Right ventricle myocardium superior (tissue), 1 donor: ENCODE data around the gene TMEM255B. TPM values are rescaled to one million over a fixed set of nuclear protein-coding genes. Genes with fewer than 3 reads are reported as not detected.
"Not testable (repeated sequence)": the region's sequence is repeated elsewhere in the genome, so short reads cannot be mapped to it uniquely, and the experiment has no call there.

Experiments
- ATAC-seq: fragments of 200-7000 bp; cut with Tn5 transposase; one replicate; pipeline ENCODE4 v1.9.1; 2020; ENCODE audit warnings: mild to moderate bottlenecking; ENCODE audit not compliant: poor library complexity
- DNase-seq: peaks from one replicate; pipeline ENCODE4 v3.0.0-alpha.2; 2020
- intact Hi-C: fragments of 100-400 bp; cut with DNase I; formaldehyde crosslinking; loops from one replicate; pipeline ENCODE4 v1.11.2; 2022
- total RNA-seq: library from RNA; stranded (reverse); fragmentation: NEBNext Ultra II Directional; extraction: Animal tissue kit (Norgen Biotek cat#: 25700); gene quantifications from one replicate; pipeline ENCODE4 v1.2.1, GENCODE V29; 2021
- donor health status: DM: no; HTN: yes; CAD: no; lungs with severe emphysema.

TMEM255B gene
- total RNA-seq, 1 donor from 2014 or later = 6.9 TPM

- intact Hi-C loops = loop anchor here (5.0 kb wide), 3 partner anchors 68 to 128 kb away; no protein-coding TSS in a partner anchor
- ATAC-seq (no peak), DNase-seq (peak; percentile 45)
Measured at GRCh38 chr13:113819341-113819730, 60.3 kb downstream of the TMEM255B start.

DNA sequence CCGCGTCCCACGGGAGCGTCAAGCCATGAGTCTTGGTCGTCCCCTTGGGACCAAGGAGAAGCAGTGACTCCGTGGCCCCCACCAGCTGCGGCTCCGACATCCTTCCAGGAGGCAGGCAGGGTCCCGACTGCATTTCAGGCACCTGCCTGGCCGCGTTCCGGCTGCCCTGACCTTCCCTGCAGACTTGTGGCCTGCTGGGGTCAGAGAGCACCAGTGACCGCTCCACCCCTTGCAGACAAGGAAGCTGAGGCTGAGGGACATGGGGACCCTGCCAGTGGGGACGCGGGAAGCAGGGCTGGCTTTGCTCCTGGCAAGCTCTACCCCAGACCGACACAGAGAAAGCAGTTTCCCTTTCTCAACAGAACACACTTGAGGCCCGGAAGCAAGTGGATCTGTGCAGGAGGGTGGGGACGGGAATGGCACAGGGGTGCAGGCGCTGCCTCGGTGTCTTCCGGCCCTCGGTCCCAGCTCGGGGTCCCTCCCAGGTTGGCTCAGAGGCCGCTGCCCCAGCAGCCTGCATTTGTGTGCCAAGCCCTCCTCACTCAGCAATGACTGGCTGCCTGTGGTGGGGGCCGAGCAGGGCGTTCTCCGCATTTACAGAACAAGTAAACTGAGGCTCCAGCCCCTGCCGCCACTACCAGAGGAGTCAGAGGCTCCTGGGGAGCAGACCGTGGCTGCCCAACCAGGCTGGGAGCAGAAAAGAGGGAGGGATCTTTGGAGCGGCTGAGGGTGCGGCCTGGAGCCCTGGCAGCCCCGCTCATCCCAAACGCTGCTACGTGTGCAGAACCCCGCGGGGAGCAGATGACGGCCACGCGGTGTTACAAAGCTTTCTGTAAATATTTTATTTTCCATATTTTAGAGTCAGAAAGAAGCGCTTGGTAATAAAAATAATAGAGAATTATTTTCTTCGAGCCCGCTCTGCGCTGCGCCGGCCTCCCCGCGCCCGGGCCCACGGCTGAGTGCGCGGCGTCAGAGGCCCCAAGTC lies 61.0 kb downstream of the TMEM255B start:
- DNase-seq = peak; percentile 38
- ATAC-seq = no peak
- intact Hi-C loops = loop anchor here (5.0 kb wide), 3 partner anchors 67 to 127 kb away; no protein-coding TSS in a partner anchor

- intact Hi-C loops = no loop called here
- ATAC-seq (peak; percentile 82), DNase-seq (peak; percentile 85)
Measured at GRCh38 chr13:113820813-113821651, 62.0 kb downstream of the TMEM255B start.

DNA sequence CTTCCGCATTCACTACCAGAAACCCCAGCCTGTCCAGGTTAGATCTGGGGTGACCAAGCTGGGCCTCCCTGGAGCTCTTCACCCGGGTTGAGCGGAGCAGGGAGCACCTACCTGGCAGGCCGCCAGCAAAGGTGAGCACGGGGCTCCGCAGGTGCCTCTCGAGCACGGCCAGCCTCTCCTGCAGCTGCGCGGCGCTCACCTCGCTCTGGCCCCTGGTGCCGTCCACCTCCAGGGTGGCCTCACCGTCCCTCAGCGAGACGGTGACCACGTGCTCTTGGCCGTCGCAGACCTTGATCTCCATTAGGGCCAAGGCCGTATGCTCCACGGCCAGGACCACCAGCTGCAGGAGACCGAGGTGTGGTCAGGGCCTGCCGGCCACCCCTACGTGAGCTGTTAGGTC lies 62.8 kb downstream of the TMEM255B start:
- DNase-seq (peak; percentile 48), ATAC-seq (no peak)
- intact Hi-C loops = no loop called here

DNA sequence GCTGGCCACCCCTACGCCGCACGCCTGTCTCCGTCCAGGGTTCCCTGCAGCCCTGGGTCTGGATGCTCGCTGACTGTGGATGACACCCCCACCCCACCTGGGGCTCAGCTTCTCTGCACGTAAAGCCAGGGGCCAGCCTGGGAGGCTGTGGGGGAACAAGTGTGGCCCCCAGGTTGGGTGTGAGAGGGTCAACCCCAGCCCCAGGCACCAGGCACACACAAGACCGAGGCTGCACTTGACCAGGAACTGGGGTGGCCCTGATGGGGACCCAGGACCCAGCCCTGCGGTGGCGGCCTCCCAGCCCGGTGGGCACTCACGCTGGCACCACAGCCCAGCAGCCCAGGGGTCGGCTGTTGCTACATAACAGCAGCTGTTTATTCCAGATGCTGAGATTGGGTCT lies 63.2 kb downstream of the TMEM255B start:
- no peak for ATAC-seq
- intact Hi-C loops = no loop called here
- peak; percentile 40 for DNase-seq

- intact Hi-C loops = no loop called here
- DNase-seq (peak; percentile 38), ATAC-seq (no peak)
Measured at GRCh38 chr13:113822956-113823744, 64.1 kb downstream of the TMEM255B start.

GRCh38 chr13:113823771-113824170 lies 64.7 kb downstream of the TMEM255B start:
- ATAC-seq (no peak), DNase-seq (no peak)
- intact Hi-C loops = no loop called here

GRCh38 chr13:113825841-113826240 lies 66.8 kb downstream of the TMEM255B start:
- no peak for ATAC-seq
- peak; percentile 19 for DNase-seq
- intact Hi-C loops = no loop called here

DNA sequence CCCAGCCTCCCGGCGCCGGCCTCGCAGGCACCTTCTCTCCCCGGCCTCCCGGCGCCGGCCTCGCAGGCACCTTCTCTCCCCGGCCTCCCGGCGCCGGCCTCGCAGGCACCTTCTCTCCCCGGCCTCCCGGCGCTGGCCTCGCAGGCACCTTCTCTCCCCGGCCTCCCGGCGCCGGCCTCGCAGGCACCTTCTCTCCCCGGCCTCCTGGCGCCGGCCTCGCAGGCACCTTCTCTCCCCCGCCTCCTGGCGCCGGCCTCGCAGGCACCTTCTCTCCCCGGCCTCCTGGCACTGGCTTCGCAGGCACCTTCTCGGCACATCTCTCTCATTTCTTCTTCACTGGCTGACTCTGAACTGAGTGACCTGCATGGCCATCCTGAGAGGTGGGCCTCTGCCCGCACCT lies 67.4 kb downstream of the TMEM255B start:
- ATAC-seq, intact Hi-C loops: not testable (repeated sequence)
- DNase-seq = peak; percentile 12

GRCh38 chr13:113827021-113827420 lies 68.0 kb downstream of the TMEM255B start:
- ATAC-seq = no peak
- DNase-seq = peak; percentile 8

DNA sequence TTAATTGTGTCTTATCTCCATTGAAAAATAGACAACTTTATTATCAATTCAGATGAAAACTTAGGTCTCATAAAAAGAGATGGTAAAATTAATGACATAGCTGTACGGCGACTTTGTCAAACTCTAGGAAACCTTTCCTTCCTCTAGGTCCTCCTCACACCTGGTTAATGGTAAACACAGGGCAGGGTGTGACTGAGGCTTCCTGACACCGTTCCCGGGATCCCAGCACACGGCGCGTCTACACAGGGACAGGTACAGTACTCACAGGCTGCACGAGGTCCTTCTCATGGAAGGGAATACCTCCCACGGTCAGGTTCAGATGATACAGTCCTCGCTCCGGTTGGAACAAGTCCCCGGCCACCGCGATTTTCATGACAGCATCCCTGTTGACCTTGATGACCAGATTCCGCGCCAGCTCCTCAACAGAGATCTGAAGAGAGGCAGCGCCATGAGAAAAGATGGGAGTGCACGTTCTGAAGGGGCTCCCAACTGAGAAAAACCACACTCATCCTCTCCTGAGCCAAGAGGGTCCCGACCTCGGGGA lies 69.3 kb downstream of the TMEM255B start:
- peak; percentile 34 for DNase-seq
- ATAC-seq = no peak
- intact Hi-C loops = no loop called here

More at GRCh38 chr13:113827021-113827420, 68.0 kb downstream of the TMEM255B start:
- intact Hi-C loops = no loop called here

GRCh38 chr13:113830426-113830950 lies 71.5 kb downstream of the TMEM255B start:
- ATAC-seq, DNase-seq, intact Hi-C loops: not testable (repeated sequence)

DNA sequence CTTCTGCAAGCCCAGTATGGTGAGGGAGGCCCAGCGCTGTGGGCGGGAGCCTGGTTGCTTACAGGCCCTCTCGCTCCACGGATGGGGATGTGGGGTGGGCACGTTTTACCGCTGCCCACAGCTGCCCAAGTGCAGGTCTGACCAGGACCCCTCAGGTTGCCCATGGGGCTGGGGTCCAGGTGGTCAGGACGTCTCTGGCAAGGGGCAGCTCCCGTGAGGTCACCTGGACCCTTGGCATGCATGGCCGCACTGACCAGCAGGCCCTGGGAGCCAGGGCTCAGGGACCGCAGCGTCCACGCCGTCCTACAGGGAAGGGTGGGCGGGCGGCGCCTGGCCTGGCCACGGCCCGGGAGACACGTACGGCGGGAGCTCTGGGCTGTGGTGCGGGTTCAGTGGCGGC lies 72.0 kb downstream of the TMEM255B start:
- intact Hi-C loops = no loop called here
- ATAC-seq = no peak

GRCh38 chr13:113832205-113832604 lies 73.2 kb downstream of the TMEM255B start:
- DNase-seq (peak; percentile 34), ATAC-seq (no peak)
- intact Hi-C loops = no loop called here

More for the DNA sequence above, 72.0 kb downstream of the TMEM255B start:
- DNase-seq = peak; percentile 31

GRCh38 chr13:113832631-113833030 lies 73.6 kb downstream of the TMEM255B start:
- ATAC-seq = no peak
- intact Hi-C loops = no loop called here
- no peak for DNase-seq

DNA sequence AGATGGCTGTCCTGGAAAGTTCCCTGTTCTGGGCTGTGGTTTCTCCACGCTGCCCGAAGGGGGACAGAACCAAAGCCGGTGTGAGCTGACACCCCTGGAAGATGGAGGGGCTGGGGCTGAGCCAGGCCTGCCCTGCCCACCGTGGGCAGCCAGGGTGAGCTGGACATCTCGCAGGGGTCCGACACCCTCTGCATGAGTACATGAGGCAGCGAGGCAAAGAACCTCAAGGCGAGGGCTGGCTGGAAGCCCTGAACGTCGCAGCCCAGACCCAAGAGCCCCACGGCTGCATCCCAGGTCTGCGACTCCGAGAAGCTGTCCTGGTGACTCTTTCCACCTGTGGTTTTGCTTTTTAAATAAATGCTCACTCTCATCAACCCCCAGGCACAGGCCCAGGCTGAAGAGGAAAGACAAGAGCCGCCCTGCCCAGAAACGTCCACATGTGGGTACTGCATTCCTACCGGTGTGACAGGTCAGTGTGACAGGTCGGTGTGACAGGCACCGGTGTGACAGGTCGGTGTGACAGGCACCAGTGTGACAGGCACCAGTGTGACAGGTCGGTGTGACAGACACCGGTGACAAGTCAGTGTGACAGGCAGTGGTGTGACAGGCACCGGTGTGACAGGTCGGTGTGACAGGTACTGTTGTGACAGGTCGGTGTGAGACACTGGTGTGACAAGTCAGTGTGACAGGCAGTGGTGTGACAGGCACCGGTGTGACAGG lies 74.2 kb downstream of the TMEM255B start:
- ATAC-seq = no peak
- intact Hi-C loops = no loop called here
- DNase-seq = peak; percentile 27

DNA sequence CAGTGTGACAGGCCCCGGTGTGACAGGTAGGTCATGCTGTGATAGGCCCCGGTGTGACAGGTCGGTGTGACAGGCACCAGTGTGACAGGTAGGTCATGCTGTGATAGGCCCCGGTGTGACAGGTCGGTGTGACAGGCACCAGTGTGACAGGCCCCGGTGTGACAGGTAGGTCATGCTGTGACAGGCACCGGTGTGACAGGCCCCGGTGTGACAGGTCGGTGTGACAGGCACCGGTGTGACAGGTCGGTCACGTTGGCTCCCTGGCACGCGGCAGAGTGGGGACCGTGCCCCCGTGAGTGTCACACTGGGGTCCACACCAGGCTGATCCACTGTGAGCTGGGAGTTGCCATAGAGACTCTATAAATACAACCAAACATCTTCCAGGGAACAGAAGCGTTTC lies 75.0 kb downstream of the TMEM255B start:
- ATAC-seq, intact Hi-C loops: not testable (repeated sequence)

More for the DNA sequence above, 75.0 kb downstream of the TMEM255B start:
- DNase-seq = peak; percentile 26
